ENCODE results near the gene ABCD4.
"Not testable (repeated sequence)": the region's sequence is repeated elsewhere in the genome, so short reads cannot be mapped to it uniquely, and the experiment has no call there.

The ABCD4 gene

GRCh38 chr14:74347795-74348100, 45.0 kb upstream of the ABCD4 start:
- in situ Hi-C loops (cut with MboI; ENCODE audit: low pct_unique_long_range_greater_than_20kb, low sequenced_read_pairs, unreplicated experiment): no loop called here
- DNase-seq (ENCODE audit: low spot score): no peak
- no peak for TF ChIP-seq CTCF (IDR thresholded peaks at IDR 0.05; ENCODE audit: extremely low read depth, insufficient read depth, missing control alignments)

- in situ Hi-C loops (cut with MboI; ENCODE audit: low pct_unique_long_range_greater_than_20kb, low sequenced_read_pairs, unreplicated experiment): no loop called here
- TF ChIP-seq CTCF (IDR thresholded peaks at IDR 0.05; ENCODE audit: extremely low read depth, insufficient read depth, missing control alignments): no peak
- no peak for DNase-seq (ENCODE audit: low spot score)
Observed at GRCh38 chr14:74347097-74347794, 44.5 kb upstream of the ABCD4 start.

GRCh38 chr14:74346341-74346740, 43.6 kb upstream of the ABCD4 start:
- no peak for TF ChIP-seq CTCF (IDR thresholded peaks at IDR 0.05; ENCODE audit: extremely low read depth, insufficient read depth, missing control alignments)
- no peak for DNase-seq (ENCODE audit: low spot score)
- in situ Hi-C loops (cut with MboI; ENCODE audit: low pct_unique_long_range_greater_than_20kb, low sequenced_read_pairs, unreplicated experiment): no loop called here

DNA sequence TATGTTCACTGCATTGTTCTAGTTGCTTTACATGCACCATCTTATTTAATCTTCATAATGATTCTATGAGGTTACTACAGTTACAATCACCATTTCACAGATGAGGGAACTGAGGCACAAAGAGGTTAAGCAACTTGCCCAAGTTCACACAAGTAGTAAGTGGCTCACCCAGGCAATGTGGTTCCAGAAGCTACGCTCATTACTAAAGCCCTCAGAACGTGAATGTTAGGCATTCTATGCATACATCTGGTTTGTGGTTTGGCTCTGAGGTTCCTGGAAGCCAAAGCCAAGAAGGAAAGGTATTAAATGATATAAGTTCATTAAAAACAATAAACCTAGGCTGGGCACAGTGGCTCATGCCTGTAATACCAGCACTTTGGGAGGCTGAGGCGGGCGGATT, 31.2 kb upstream of the ABCD4 start:
- in situ Hi-C loops (cut with MboI; ENCODE audit: low pct_unique_long_range_greater_than_20kb, low sequenced_read_pairs, unreplicated experiment): no loop called here
- no peak for DNase-seq (ENCODE audit: low spot score)
- TF ChIP-seq CTCF (IDR thresholded peaks at IDR 0.05; ENCODE audit: extremely low read depth, insufficient read depth, missing control alignments): no peak

GRCh38 chr14:74329950-74330552, 27.3 kb upstream of the ABCD4 start:
- DNase-seq (ENCODE audit: low spot score); in situ Hi-C loops (cut with MboI; ENCODE audit: low pct_unique_long_range_greater_than_20kb, low sequenced_read_pairs, unreplicated experiment): not testable (repeated sequence)

DNA sequence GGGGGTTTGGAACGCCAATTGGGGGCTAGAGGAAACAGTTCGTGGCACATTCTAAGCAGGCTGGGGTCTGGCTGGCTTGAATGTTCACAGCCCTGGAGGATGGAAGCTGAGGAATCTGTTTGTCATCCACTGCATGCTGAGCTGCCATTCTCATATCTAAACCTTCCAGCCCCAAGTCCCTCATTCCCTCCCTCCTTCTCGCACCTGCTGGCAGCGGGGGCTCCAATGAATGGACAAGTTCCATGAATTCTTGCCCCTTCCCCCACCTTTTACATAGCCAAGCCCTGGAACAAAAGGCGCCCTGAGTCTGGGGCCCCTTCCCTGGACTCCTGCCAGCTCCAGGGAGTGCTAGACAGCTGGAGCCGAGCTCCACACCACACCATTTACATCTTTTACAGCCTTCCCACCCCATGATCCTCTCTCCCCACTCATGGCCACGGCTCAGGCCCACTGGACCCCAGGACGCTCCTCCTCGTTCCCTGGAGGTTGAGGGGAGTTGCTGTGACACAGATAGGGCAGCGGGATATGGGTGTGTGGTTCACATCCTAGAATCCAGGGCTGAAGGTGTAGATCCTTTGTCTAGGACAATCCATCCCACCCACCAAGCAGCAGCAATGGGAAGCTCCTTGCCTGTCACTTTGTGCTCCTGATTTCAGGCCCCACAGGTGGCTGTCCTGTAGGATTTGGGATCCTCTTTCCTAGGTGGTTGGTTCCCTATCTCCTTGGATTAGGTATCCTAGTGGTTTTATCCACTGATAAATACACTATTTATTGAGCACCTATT, 23.8 kb upstream of the ABCD4 start:
- DNase-seq (ENCODE audit: low spot score): no peak
- no peak for TF ChIP-seq CTCF (IDR thresholded peaks at IDR 0.05; ENCODE audit: extremely low read depth, insufficient read depth, missing control alignments)
- in situ Hi-C loops (cut with MboI; ENCODE audit: low pct_unique_long_range_greater_than_20kb, low sequenced_read_pairs, unreplicated experiment): no loop called here

GRCh38 chr14:74325446-74325845, 22.7 kb upstream of the ABCD4 start:
- no peak for TF ChIP-seq CTCF (IDR thresholded peaks at IDR 0.05; ENCODE audit: extremely low read depth, insufficient read depth, missing control alignments)
- no peak for DNase-seq (ENCODE audit: low spot score)
- in situ Hi-C loops (cut with MboI; ENCODE audit: low pct_unique_long_range_greater_than_20kb, low sequenced_read_pairs, unreplicated experiment): no loop called here
